Activated CD4-positive, alpha-beta T cell treated with anti-CD3 and anti-CD28 coated beads, Interleukin-2, amount 10 ng/mL, durations not matched to agents 24 days and 14 days (primary cell): ENCODE results near the gene TMEM87A. TPM values are rescaled to one million over a fixed set of nuclear protein-coding genes. Genes with fewer than 3 reads are reported as not detected.

Experiments
- total RNA-seq: library from RNA; stranded (reverse); gene quantifications from 2 replicates; pipeline ENCODE4 v1.2.3, GENCODE V29; 2022

The TMEM87A gene
- total RNA-seq, 1 donor from 2014 or later = 37.1 TPM

Other genes starting within 250 kb of the TMEM87A start
- gene PLA2G4D, start 178.9 kb downstream of the TMEM87A start, total RNA-seq = not detected in 2 replicates
- gene PLA2G4F, start 116.8 kb downstream of the TMEM87A start, total RNA-seq = not detected in 2 replicates
- 58.0 TPM in 2 replicates for gene VPS39, start 65.1 kb downstream of the TMEM87A start, total RNA-seq
- gene GANC, start 232 bp downstream of the TMEM87A start, total RNA-seq = 15.0 and 17.6 TPM in 2 replicates
- 1.3 and 2.3 TPM in 2 replicates for gene CAPN3, start 86.1 kb upstream of the TMEM87A start, total RNA-seq
- 62.1 and 66.3 TPM in 2 replicates for gene ZNF106, start 217.7 kb upstream of the TMEM87A start, total RNA-seq
- 74.0 and 84.5 TPM in 2 replicates for gene SNAP23, start 222.2 kb upstream of the TMEM87A start, total RNA-seq